ENCODE measurements around the gene MYL11.
A peak's percentile ranks its signal among the peaks of the same experiment; 100 is the strongest.
"Not testable (repeated sequence)": the region's sequence is repeated elsewhere in the genome, so short reads cannot be mapped to it uniquely, and the experiment has no call there.

Gene MYL11

DNA sequence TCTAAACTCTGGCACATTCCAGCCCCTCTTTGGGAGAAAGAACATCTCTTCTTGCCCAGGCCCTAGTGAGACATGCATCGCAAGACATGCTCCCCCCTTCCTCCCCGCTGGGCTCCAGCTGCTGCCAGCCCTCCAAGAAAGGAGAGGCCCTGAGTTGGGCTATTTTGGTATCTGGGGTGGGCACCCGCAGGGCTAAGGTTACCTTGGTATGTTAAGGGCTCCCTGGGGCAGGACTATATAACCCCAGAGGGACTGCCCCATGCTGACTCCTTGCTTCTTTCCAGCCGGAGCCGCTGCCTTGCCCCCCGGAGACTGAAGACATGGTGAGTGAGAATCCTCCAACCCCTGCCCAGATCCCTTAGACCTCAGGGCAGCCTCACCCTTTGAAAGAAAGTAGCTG is at the start of gene MYL11:
MYL11 (plus strand) TSS at position 265 of the 400 bp plus-strand sequence; CDS start at position 321, 56 bp downstream.
- no peak for DNase-seq (ENCODE audit: low read depth, low spot score)

DNA sequence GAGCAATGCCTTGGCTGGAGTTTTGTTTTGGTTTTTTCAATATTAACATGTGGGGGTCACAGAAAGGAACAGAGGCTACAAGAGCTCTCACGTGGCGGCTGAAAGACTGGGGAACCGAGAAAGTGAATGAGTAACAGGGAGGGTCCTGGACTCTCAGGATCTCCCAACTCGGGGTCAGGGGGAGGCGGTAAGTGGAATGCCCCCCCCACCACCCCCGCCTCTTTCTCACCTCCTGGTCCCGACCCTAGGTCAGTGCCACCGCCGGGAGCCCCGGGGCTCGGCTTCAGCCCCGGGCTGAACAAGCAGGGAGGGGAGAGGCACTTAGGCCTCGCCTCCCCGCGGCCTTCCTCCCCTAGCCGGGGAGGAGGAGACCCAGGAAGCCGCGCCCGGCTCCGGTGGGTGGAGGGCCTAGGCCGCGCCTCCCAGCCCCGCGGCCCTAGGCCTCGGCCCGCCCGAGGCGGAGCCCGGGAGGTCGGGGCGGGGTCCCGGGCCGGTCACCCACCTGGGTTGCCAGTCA is 40.1 kb upstream of the MYL11 start:
- peak; percentile 88 for DNase-seq (ENCODE audit: low read depth, low spot score)

- DNase-seq (ENCODE audit: low read depth, low spot score), result peak; percentile 92
Observed at GRCh38 chr16:30335028-30335597, 39.5 kb upstream of the MYL11 start.

DNA sequence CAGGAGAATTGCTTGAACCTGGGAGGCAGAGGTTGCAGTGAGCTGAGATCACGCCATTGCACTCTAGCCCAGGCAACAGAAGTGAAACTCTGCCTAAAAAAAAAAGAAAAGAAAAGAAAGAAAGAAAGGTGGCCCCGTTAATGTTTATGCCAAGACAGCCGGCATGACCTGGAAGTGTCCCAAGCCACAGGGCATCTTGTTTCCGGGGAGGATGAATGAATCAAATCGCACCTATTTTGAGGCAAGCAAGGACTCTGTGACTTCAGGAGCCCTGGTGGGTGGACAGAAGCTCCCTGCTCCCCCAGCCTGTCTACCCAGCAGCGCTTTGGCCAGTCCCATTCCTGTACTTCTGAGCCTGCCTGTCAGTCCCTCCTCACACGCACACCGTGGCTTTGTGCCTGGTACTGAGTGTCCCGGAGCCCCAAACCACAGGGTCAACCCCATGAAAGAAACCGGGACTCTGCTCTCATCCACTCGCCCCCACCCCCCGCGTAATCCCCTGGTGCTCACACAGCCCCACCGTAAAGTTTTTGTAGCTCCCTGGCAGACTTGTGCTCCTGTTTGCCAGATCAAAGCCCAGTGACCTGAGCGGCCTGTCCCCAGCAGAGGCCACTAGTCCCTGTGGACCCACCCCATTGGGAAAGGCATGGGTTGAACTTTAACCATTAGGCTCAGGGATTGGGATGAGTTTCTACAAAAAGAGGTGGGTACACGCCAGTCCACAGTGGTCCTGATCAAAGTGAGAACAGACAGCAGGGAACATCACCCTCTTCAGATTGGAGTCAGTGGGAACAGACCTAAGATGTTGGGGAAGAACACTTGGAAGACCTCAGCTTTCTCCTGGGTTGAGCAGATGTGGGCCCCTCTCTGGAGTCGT is 38.8 kb upstream of the MYL11 start:
- DNase-seq (ENCODE audit: low read depth, low spot score), result peak; percentile 40

DNA sequence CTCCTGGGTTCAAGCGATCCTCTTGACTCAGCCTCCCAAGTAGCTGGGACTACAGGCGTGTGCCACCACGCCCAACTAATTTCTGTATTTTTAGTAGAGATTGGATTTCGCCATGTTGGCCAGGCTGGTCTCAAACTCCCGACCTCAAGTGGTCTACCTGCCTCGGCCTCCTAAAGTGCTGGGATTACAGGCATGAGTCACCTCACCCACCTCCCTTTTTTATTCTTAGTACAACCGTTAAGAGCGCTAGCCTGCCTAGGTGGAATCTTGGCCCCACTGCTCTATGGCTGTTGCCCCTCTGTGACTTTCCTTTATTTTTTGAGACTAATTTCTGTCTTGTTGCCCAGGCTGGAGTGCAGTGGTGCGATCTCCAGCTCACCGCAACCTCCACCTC is 36.6 kb upstream of the MYL11 start:
- not testable (repeated sequence) for DNase-seq (ENCODE audit: low read depth, low spot score)

- DNase-seq (ENCODE audit: low read depth, low spot score), result not testable (repeated sequence)
Observed at GRCh38 chr16:30338715-30339114, 35.9 kb upstream of the MYL11 start.

DNA sequence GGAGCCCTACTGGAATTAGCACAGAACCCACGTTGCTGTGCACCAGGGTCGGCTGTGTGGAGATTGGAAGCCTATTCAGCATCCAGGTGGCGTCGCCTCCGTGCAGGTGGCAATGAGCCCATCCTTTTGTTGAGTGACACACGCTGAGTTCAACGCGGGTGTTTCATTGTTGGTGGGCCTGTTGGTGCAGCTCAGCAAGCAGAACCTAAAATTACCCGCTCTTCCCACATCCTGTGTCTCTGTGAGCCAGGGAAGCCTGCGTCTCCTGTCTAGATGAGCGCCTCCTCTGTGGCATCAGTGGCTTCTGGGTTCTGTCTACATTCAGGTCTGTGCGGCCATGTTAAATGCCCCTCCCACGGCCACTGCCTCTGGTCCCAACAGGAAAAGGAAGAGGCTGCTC is 34.0 kb upstream of the MYL11 start:
- no peak for DNase-seq (ENCODE audit: low read depth, low spot score)

DNA sequence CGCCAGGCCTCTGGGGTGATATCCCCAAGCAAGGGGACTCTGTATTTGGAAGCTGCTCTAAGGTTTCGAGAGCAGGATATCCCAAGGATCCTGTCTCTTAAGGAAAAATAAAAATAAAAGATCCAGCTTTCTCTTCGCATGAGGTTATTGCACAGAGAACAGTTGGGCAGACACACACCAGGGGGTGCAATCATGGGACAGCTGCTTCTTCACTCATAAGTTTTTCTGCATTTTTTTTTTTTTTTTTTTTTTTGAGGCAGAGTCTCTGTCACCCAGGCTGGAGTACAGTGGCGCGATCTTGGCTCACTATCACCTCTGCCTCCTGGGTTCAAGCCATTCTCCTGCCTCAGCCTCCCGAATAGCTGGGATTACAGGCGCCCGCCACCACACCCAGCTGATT is 32.6 kb upstream of the MYL11 start:
- not testable (repeated sequence) for DNase-seq (ENCODE audit: low read depth, low spot score)

GRCh38 chr16:30342751-30343490 is 31.7 kb upstream of the MYL11 start:
- DNase-seq (ENCODE audit: low read depth, low spot score), result no peak

DNA sequence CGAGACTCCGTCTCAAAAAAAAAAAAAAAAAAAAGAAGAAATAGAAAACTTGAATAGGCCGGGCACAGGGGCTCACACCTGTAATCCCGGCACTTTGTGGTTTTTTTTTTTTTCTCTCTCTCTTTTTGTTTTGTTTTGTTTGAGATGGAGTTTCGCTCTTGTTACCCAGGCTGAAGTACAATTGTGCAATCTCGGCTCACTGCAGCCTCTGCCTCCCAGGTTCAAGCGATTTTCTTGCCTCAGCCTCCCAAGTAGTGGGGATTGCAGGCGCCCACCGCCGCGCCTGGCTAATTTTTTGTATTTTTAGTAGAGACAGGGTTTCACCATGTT is 31.1 kb upstream of the MYL11 start:
- DNase-seq (ENCODE audit: low read depth, low spot score), result not testable (repeated sequence)

DNA sequence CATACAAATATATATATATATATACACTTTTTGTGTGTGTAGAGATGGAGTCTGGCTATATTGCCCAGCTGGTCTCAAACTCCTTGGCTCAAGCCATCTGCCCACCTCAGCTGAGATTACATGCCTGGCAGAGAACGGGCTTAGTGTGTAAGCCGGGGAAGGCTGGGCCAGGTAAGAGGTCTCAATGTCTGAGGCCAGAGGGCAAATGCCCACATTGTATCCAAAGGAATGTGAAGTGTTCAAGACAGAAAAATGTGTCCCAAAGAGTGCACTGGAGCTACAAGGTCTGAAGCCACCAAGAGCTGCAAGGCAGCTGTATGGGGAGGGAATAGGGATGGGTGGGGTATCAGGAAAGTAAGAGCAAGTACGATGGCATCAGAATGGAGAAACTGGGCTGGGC is 28.3 kb upstream of the MYL11 start:
- no peak for DNase-seq (ENCODE audit: low read depth, low spot score)

DNA sequence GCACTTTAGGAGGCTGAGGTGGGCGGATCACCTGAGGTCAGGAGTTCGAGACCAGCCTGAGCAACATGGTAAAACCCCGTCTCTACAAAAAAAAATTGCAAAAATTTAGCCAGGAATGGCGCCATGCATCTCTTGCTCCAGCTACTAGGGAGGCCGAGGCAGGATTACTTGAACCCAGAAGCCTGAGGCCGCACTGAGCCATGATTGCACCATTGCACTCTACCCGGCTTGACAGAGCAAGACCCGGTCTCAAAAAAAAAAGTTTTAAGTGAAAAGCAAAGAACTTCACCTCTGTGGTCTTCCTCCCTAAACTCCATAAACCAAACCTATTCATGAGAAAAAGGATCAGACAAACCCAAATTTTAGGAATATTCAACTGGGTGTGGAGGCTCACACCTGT is 26.5 kb upstream of the MYL11 start:
- no peak for DNase-seq (ENCODE audit: low read depth, low spot score)

GRCh38 chr16:30348929-30349328 is 25.7 kb upstream of the MYL11 start:
- no peak for DNase-seq (ENCODE audit: low read depth, low spot score)

- no peak for DNase-seq (ENCODE audit: low read depth, low spot score)
Observed at GRCh38 chr16:30349675-30350074, 24.9 kb upstream of the MYL11 start.

DNA sequence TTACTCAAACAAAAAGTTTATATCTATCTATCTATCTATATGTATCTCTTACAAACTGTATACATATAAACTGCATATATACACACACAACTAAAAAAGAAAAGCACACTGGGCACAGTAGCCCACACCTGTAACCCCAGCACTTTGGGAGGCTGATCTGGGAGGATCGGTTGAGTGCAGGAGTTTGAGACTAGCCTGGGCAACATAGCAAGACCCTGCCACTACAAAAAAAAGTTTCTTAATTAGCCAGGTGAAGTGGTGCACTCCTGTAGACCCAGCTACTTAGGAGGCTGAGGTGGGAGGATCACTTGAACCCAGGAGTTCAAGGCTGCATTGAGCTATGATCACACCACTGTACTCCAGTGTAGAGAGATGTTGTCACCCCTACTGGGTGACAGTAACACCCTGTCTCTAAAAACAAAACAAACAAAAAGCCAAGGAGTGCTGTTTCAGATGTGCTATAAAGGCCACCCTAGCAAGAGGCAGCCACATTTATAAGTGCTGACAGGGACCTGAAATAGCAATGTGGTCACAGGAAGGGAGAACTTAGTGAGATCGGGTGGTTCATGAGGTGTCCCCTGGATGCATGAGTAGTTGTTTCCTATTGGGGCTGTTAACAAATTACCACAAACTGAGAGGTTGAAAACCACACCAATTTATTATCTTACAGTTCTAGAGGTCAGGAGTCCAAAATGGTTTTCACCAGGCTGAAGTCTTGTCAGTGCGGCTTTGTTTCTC is 24.3 kb upstream of the MYL11 start:
- DNase-seq (ENCODE audit: low read depth, low spot score), result no peak

GRCh38 chr16:30351001-30351441 is 23.6 kb upstream of the MYL11 start:
- DNase-seq (ENCODE audit: low read depth, low spot score), result no peak

- DNase-seq (ENCODE audit: low read depth, low spot score), result no peak
Observed at GRCh38 chr16:30351586-30352419, 22.8 kb upstream of the MYL11 start.

DNA sequence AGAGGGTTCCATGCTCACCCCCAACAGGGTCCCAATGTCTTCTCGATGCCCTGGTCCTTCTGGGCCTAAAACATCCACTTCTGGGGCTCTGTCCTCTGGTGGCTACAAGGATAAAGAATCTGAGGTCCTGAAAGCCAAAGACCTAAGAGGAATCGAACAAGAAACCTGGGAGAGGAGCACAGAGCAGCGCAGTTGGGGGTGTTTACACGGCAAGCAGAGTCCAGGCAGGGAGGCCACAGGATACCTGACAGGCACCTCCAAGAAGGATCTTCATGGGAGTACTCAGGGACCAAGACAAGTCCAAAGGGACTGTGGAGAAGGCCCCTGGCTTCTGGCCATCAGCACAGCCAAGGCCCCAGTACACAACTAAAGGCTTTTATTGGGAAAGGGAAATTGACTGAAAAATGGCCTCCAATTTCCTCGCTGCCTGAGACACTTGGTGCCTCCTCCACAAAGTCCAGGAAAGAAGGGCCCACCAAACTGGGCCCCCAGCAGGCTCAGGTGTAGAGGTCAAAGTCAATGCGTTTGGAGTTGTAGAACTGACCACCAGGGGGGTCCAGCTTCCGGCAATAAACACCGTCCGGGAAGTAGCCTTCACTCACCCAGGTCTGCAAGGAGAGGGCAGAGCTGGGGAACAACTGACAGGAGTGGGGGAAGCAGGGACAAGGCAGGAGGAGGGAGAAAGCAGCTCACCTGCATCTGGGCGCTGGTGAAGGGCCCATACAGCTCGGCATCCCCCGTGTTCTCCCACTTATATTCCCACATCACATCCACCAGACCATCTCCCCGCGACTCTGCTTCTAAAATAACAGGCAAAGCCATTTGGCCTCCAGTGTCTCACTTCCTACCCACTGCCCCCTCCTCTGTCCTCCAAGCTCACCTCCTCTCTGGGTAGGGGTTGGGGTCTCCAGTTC is 21.9 kb upstream of the MYL11 start:
- DNase-seq (ENCODE audit: low read depth, low spot score), result no peak

- DNase-seq (ENCODE audit: low read depth, low spot score), result no peak
Observed at GRCh38 chr16:30353438-30354129, 21.0 kb upstream of the MYL11 start.
